ENCODE measurements around the gene SMIM27.
A peak's percentile ranks its signal among the peaks of the same experiment; 100 is the strongest.

GRCh38 chr9:32550562-32551275 is 1.4 kb upstream of the SMIM27 start:
- TF ChIP-seq, protein P1, sequence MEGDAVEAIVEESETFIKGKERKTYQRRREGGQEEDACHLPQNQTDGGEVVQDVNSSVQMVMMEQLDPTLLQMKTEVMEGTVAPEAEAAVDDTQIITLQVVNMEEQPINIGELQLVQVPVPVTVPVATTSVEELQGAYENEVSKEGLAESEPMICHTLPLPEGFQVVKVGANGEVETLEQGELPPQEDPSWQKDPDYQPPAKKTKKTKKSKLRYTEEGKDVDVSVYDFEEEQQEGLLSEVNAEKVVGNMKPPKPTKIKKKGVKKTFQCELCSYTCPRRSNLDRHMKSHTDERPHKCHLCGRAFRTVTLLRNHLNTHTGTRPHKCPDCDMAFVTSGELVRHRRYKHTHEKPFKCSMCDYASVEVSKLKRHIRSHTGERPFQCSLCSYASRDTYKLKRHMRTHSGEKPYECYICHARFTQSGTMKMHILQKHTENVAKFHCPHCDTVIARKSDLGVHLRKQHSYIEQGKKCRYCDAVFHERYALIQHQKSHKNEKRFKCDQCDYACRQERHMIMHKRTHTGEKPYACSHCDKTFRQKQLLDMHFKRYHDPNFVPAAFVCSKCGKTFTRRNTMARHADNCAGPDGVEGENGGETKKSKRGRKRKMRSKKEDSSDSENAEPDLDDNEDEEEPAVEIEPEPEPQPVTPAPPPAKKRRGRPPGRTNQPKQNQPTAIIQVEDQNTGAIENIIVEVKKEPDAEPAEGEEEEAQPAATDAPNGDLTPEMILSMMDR (IDR thresholded peaks at IDR 0.05; ENCODE audit: low read depth, low read length): peak; percentile 18
- TF ChIP-seq POLR2A (IDR thresholded peaks at IDR 0.05; ENCODE audit: extremely low read depth, insufficient read length): peak; percentile 84
- peak; percentile 59 for TF ChIP-seq MYC (IDR thresholded peaks at IDR 0.05; ENCODE audit: low read depth, low read length)

Data from NB4 (cell line).